ENCODE measurements around the gene LRCOL1. TPM values are rescaled to one million over a fixed set of nuclear protein-coding genes. Genes with fewer than 3 reads are reported as not detected.

Gene LRCOL1
- total and polyA plus RNA-seq, 2 experiments from 2014 or later: 1.7 TPM; not detected in 1

GRCh38 chr12:132559652-132560363, 50.6 kb downstream of the LRCOL1 start:
- DNase-seq (ENCODE audit: low spot score) (peak; percentile 79), ATAC-seq (peak; percentile 24)
- Histone ChIP-seq H3K9me2 (ENCODE audit: insufficient read depth) (no peaks in the 10 kb centered on the region), H3K79me2 (replicated peaks; ENCODE audit: insufficient read depth) (peaks cover 32% of the 10 kb centered on the region), H3K27ac (ENCODE audit: low read depth) (no peak overlapping the region), H4K20me1 (replicated peaks; ENCODE audit: insufficient read depth) (peaks cover 7% of the 10 kb centered on the region), H3K4me2 (peak overlapping the region; percentile 96), H3K4me3 (peak overlapping the region; percentile 96), H3F3A (replicated peaks; ENCODE audit: low read depth) (0 out of 2 replicates have a peak, but pooled peaks cover 4% of the 10 kb centered on the region), H2AFZ (no peak overlapping the region), H3K4me1 (ENCODE audit: insufficient read depth) (no peaks in the 10 kb centered on the region; the same call in 1 of the 2 replicates), H3K36me3 (ENCODE audit: insufficient read depth) (no peaks in the 10 kb centered on the region), H3K27me3 (ENCODE audit: insufficient read depth) (peaks cover 37% of the 10 kb centered on the region)
- H3K27ac Mint-ChIP-seq: no peak overlapping the region
- H3K4me1 Mint-ChIP-seq: peaks cover 7% of the 10 kb centered on the region
- peak overlapping the region; percentile 86 for H3K4me3 Mint-ChIP-seq
- peaks cover 4% of the 10 kb centered on the region for H3K36me3 Mint-ChIP-seq (ENCODE audit: low read depth)
- H3K9me3 Mint-ChIP-seq: no peaks in the 10 kb centered on the region; the same call in 2 of the 3 replicates
- no peak for TF ChIP-seq CREB1 (CRISPR knock-in tag; IDR thresholded peaks at IDR 0.05; ENCODE audit: low read depth)
- TF ChIP-seq EZH2 (IDR thresholded peaks at IDR 0.05; ENCODE audit: low read depth, unreplicated experiment): no peak
- no peak for TF ChIP-seq NANOG (IDR thresholded peaks at IDR 0.05; ENCODE audit: borderline replicate concordance)
- no peak for TF ChIP-seq ZNF462 (CRISPR knock-in tag; IDR thresholded peaks at IDR 0.05)
- TF ChIP-seq ETS1 (IDR thresholded peaks at IDR 0.05): no peak
- TF ChIP-seq JUNB (IDR thresholded peaks at IDR 0.05; ENCODE audit: unreplicated experiment): no peak
- no peak for TF ChIP-seq ZNF114 (CRISPR knock-in tag; IDR thresholded peaks at IDR 0.05)
- TF ChIP-seq ZNF331 (CRISPR knock-in tag; IDR thresholded peaks at IDR 0.05; ENCODE audit: low read depth): no peak
- TF ChIP-seq POLR2AphosphoS5 (IDR thresholded peaks at IDR 0.05; ENCODE audit: low read depth): peak; percentile 61
- TF ChIP-seq EZH2phosphoT487 (IDR thresholded peaks at IDR 0.05; ENCODE audit: unreplicated experiment): no peak
- TF ChIP-seq, protein P1, sequence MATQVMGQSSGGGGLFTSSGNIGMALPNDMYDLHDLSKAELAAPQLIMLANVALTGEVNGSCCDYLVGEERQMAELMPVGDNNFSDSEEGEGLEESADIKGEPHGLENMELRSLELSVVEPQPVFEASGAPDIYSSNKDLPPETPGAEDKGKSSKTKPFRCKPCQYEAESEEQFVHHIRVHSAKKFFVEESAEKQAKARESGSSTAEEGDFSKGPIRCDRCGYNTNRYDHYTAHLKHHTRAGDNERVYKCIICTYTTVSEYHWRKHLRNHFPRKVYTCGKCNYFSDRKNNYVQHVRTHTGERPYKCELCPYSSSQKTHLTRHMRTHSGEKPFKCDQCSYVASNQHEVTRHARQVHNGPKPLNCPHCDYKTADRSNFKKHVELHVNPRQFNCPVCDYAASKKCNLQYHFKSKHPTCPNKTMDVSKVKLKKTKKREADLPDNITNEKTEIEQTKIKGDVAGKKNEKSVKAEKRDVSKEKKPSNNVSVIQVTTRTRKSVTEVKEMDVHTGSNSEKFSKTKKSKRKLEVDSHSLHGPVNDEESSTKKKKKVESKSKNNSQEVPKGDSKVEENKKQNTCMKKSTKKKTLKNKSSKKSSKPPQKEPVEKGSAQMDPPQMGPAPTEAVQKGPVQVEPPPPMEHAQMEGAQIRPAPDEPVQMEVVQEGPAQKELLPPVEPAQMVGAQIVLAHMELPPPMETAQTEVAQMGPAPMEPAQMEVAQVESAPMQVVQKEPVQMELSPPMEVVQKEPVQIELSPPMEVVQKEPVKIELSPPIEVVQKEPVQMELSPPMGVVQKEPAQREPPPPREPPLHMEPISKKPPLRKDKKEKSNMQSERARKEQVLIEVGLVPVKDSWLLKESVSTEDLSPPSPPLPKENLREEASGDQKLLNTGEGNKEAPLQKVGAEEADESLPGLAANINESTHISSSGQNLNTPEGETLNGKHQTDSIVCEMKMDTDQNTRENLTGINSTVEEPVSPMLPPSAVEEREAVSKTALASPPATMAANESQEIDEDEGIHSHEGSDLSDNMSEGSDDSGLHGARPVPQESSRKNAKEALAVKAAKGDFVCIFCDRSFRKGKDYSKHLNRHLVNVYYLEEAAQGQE (IDR thresholded peaks at IDR 0.05; ENCODE audit: unreplicated experiment): no peak
- TF ChIP-seq CTCF (conservative IDR thresholded peaks at IDR 0.05; ENCODE audit: low read depth in 2 of 2): peak; percentile 6 to 31; a peak in 2 of 4 replicates
- no peak for TF ChIP-seq STAT1 (IDR thresholded peaks at IDR 0.05; ENCODE audit: unreplicated experiment)
- peaks cover 38% of the 10 kb centered on the region for H3K27me3 Mint-ChIP-seq (ENCODE audit: insufficient read depth, low read depth, poor library complexity)
